ENCODE measurements around the gene C12orf50.
"Not testable (repeated sequence)": the region's sequence is repeated elsewhere in the genome, so short reads cannot be mapped to it uniquely, and the experiment has no call there.

The C12orf50 gene

GRCh38 chr12:88035907-88036289 is 6.7 kb upstream of the C12orf50 start:
- Histone ChIP-seq H3K27me3 (ENCODE audit: low read depth, low read length) (no peaks in the 10 kb centered on the region), H3K27ac (ENCODE audit: low read length) (peak overlapping the region; percentile 65), H3K4me1 (ENCODE audit: control insufficient read depth in 1 of 2, insufficient read depth in 2 of 2, low read length in 2 of 2) (peaks cover 18 to 20% of the 10 kb centered on the region in 2 donors), H3K36me3 (ENCODE audit: control insufficient read depth in 1 of 2, insufficient read depth in 2 of 2, low read length in 2 of 2) (no peaks in the 10 kb centered on the region), H3K4me3 (ENCODE audit: low read depth in 1 of 2, low read length in 2 of 2) (peak overlapping the region; percentile 83 to 96), H3K9me3 (ENCODE audit: control insufficient read depth in 1 of 2, low read length in 2 of 2) (no peaks in the 10 kb centered on the region)

DNA sequence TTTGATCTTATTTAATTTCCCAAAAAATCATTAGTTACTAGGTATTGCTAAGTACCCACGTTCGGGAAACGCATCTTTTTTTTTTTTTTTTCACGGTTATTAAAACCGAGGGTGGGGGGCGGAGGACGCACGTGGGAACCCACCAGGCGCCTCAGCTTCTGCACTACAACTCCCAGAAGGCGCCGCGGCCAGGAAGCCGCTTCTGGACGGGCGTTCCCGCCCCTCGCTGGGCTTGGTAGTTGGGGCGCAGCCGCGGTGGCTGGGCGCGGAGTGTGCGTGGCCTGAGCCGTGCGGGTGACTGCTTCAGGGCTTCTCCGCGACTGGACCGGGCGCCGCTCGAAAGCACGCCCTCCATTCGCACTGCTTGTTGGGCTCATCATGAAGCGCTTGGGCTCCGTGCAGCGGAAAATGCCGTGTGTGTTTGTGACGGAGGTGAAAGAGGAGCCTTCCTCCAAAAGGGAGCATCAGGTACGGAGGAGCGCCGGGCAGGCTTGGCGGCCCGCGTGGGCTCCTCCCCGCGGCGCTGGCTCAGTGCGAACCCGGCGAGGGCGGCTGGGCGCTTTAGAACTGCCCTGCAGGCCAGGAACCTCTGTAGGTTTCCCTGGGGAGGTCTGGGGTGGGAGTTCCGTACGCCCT is 6.2 kb upstream of the C12orf50 start:
- peak overlapping the region; percentile 83 to 96 for H3K4me3 ChIP-seq (ENCODE audit: low read depth in 1 of 2, low read length in 2 of 2)
- H3K27ac ChIP-seq (ENCODE audit: low read length): peak overlapping the region; percentile 65
- no peaks in the 10 kb centered on the region for H3K36me3 ChIP-seq (ENCODE audit: control insufficient read depth in 1 of 2, insufficient read depth in 2 of 2, low read length in 2 of 2)
- H3K4me1 ChIP-seq (ENCODE audit: control insufficient read depth in 1 of 2, insufficient read depth in 2 of 2, low read length in 2 of 2): peaks cover 18 to 19% of the 10 kb centered on the region in 2 donors
- no peaks in the 10 kb centered on the region for H3K27me3 ChIP-seq (ENCODE audit: low read depth, low read length)
- H3K9me3 ChIP-seq (ENCODE audit: control insufficient read depth in 1 of 2, low read length in 2 of 2): no peaks in the 10 kb centered on the region

GRCh38 chr12:88031161-88031560 is 2.0 kb upstream of the C12orf50 start:
- not testable (repeated sequence) for H3K27me3 ChIP-seq (ENCODE audit: low read depth, low read length); H3K4me1 ChIP-seq (ENCODE audit: control insufficient read depth in 1 of 2, insufficient read depth in 2 of 2, low read length in 2 of 2); H3K27ac ChIP-seq (ENCODE audit: low read length); H3K36me3 ChIP-seq (ENCODE audit: control insufficient read depth in 1 of 2, insufficient read depth in 2 of 2, low read length in 2 of 2); H3K9me3 ChIP-seq (ENCODE audit: control insufficient read depth in 1 of 2, low read length in 2 of 2); H3K4me3 ChIP-seq (ENCODE audit: low read depth in 1 of 2, low read length in 2 of 2)

DNA sequence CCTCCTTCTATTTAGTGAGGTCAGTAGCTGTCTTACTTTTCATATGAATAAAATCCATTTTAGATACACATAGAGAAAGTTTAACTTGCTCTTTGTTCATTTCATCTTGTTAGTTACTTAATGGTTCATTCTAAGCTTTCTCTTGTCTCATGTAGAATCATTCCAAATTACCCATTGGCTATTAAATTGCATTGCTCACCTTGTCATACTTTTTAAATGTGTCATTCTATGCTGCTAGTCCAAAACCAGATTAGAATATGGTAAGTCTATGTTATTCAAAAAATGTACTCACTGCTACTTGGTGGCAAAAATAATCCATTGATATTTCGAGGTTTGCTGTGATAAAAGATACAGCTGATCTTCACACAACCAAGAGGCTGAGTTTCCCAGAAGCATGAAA is 3.0 kb downstream of the C12orf50 start:
- H3K4me3 ChIP-seq (ENCODE audit: low read depth in 1 of 2, low read length in 2 of 2): no peak overlapping the region
- no peaks in the 10 kb centered on the region for H3K4me1 ChIP-seq (ENCODE audit: control insufficient read depth in 1 of 2, insufficient read depth in 2 of 2, low read length in 2 of 2)
- no peak overlapping the region for H3K27ac ChIP-seq (ENCODE audit: low read length)
- no peaks in the 10 kb centered on the region for H3K36me3 ChIP-seq (ENCODE audit: control insufficient read depth in 1 of 2, insufficient read depth in 2 of 2, low read length in 2 of 2)
- H3K27me3 ChIP-seq (ENCODE audit: low read depth, low read length): no peaks in the 10 kb centered on the region
- H3K9me3 ChIP-seq (ENCODE audit: control insufficient read depth in 1 of 2, low read length in 2 of 2): no peaks in the 10 kb centered on the region

GRCh38 chr12:88017964-88018363 is 11.2 kb downstream of the C12orf50 start:
- H3K27me3 ChIP-seq (ENCODE audit: low read depth, low read length): no peaks in the 10 kb centered on the region
- peaks cover 0 to 4% of the 10 kb centered on the region in 2 donors for H3K9me3 ChIP-seq (ENCODE audit: control insufficient read depth in 1 of 2, low read length in 2 of 2)
- no peaks in the 10 kb centered on the region for H3K4me1 ChIP-seq (ENCODE audit: control insufficient read depth in 1 of 2, insufficient read depth in 2 of 2, low read length in 2 of 2)
- H3K4me3 ChIP-seq (ENCODE audit: low read depth in 1 of 2, low read length in 2 of 2): no peak overlapping the region
- H3K27ac ChIP-seq (ENCODE audit: low read length): no peak overlapping the region
- no peaks in the 10 kb centered on the region for H3K36me3 ChIP-seq (ENCODE audit: control insufficient read depth in 1 of 2, insufficient read depth in 2 of 2, low read length in 2 of 2)

GRCh38 chr12:88015825-88016224 is 13.4 kb downstream of the C12orf50 start:
- Histone ChIP-seq H3K4me3 (ENCODE audit: low read depth in 1 of 2, low read length in 2 of 2) (no peak overlapping the region), H3K27me3 (ENCODE audit: low read depth, low read length) (no peaks in the 10 kb centered on the region), H3K27ac (ENCODE audit: low read length) (no peak overlapping the region), H3K4me1 (ENCODE audit: control insufficient read depth in 1 of 2, insufficient read depth in 2 of 2, low read length in 2 of 2) (no peaks in the 10 kb centered on the region), H3K36me3 (ENCODE audit: control insufficient read depth in 1 of 2, insufficient read depth in 2 of 2, low read length in 2 of 2) (no peaks in the 10 kb centered on the region), H3K9me3 (ENCODE audit: control insufficient read depth in 1 of 2, low read length in 2 of 2) (peaks cover 0 to 4% of the 10 kb centered on the region in 2 donors)

- Histone ChIP-seq H3K4me1 (ENCODE audit: control insufficient read depth in 1 of 2, insufficient read depth in 2 of 2, low read length in 2 of 2) (no peaks in the 10 kb centered on the region), H3K36me3 (ENCODE audit: control insufficient read depth in 1 of 2, insufficient read depth in 2 of 2, low read length in 2 of 2) (no peaks in the 10 kb centered on the region), H3K9me3 (ENCODE audit: control insufficient read depth in 1 of 2, low read length in 2 of 2) (no peaks in the 10 kb centered on the region), H3K27ac (ENCODE audit: low read length) (no peak overlapping the region), H3K4me3 (ENCODE audit: low read depth in 1 of 2, low read length in 2 of 2) (no peak overlapping the region), H3K27me3 (ENCODE audit: low read depth, low read length) (no peaks in the 10 kb centered on the region)
These were observed 17.4 kb downstream of the C12orf50 start for GRCh38 chr12:88011755-88012154.

DNA sequence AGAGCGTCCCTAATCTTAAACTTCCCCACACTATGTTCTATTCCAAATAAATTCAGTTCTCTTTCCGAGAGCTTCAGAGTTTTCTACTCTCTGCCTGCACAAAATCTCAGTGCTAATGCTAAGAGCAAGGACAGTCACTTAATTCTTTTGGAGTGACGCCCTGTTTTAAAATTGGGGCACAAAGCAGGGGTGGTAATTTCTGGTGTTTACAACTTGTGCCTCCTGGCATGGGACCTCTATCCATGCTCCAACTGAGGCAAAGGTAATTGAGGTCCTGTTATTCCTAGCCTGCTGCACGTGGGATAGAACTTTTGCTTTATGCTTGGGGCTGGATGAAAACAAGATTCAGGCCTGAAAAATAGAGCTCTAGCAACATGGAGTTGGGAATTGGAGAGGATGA is 22.9 kb downstream of the C12orf50 start:
- no peaks in the 10 kb centered on the region for H3K36me3 ChIP-seq (ENCODE audit: control insufficient read depth in 1 of 2, insufficient read depth in 2 of 2, low read length in 2 of 2)
- H3K4me1 ChIP-seq (ENCODE audit: control insufficient read depth in 1 of 2, insufficient read depth in 2 of 2, low read length in 2 of 2): no peaks in the 10 kb centered on the region
- peaks cover 0 to 4% of the 10 kb centered on the region in 2 donors for H3K9me3 ChIP-seq (ENCODE audit: control insufficient read depth in 1 of 2, low read length in 2 of 2)
- H3K27me3 ChIP-seq (ENCODE audit: low read depth, low read length): no peaks in the 10 kb centered on the region
- H3K27ac ChIP-seq (ENCODE audit: low read length): no peak overlapping the region
- H3K4me3 ChIP-seq (ENCODE audit: low read depth in 1 of 2, low read length in 2 of 2): no peak overlapping the region

DNA sequence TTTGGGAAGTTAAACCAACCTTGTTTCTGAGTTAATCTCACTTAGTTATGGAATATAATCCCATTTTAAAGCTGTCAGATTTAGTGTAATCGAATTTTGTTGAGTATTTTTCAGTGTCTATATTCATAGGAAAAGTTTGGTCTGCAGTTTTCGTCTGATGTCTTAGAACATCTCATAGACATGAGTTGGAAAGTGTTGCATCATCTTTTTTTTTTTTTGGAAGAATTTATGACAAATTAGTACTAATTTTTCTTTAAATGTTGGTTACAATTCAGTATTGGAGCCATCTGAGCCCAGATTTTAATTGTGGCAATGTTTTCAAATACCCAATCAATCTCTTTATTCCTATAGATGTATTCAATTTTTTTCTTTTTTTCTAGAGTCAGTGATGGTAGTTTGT is 27.9 kb downstream of the C12orf50 start:
- no peaks in the 10 kb centered on the region for H3K4me1 ChIP-seq (ENCODE audit: control insufficient read depth in 1 of 2, insufficient read depth in 2 of 2, low read length in 2 of 2)
- no peak overlapping the region for H3K27ac ChIP-seq (ENCODE audit: low read length)
- peaks cover 0 to 4% of the 10 kb centered on the region in 2 donors for H3K9me3 ChIP-seq (ENCODE audit: control insufficient read depth in 1 of 2, low read length in 2 of 2)
- no peaks in the 10 kb centered on the region for H3K36me3 ChIP-seq (ENCODE audit: control insufficient read depth in 1 of 2, insufficient read depth in 2 of 2, low read length in 2 of 2)
- H3K27me3 ChIP-seq (ENCODE audit: low read depth, low read length): no peaks in the 10 kb centered on the region
- no peak overlapping the region for H3K4me3 ChIP-seq (ENCODE audit: low read depth in 1 of 2, low read length in 2 of 2)

DNA sequence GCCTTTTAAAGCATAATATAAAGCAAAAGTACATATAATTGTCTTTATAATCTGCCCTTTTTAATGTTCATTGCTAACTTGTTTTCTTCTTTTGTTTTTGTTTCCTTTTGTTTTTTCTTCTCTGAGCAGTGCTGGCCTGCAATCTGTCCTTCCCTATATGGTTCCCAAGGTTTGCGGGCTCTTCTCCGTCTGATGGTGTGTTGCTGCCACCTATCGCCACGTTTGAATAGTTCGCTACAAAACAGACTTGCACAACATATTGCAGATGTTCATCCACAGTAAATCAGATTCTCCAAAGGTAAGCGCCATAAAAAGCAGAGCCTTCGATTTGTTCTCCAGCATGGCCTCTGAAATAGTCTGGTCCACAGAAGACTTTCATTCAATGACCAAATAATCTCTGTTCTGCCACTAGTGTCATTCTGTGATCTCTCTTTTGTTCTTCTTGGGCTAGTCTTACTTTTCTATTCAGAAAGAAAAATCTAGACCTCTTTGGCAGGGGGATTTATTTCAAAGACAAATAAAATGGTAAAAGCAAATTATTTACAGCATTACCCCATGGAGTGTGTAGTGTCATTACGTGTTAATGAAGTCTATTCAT is 33.5 kb downstream of the C12orf50 start:
- Histone ChIP-seq H3K4me1 (ENCODE audit: control insufficient read depth in 1 of 2, insufficient read depth in 2 of 2, low read length in 2 of 2) (no peaks in the 10 kb centered on the region), H3K4me3 (ENCODE audit: low read depth in 1 of 2, low read length in 2 of 2) (no peak overlapping the region), H3K27ac (ENCODE audit: low read length) (no peak overlapping the region), H3K9me3 (ENCODE audit: control insufficient read depth in 1 of 2, low read length in 2 of 2) (no peaks in the 10 kb centered on the region), H3K36me3 (ENCODE audit: control insufficient read depth in 1 of 2, insufficient read depth in 2 of 2, low read length in 2 of 2) (no peaks in the 10 kb centered on the region), H3K27me3 (ENCODE audit: low read depth, low read length) (no peaks in the 10 kb centered on the region)

GRCh38 chr12:87991483-87991882 is 37.7 kb downstream of the C12orf50 start:
- Histone ChIP-seq H3K27me3 (ENCODE audit: low read depth, low read length) (no peaks in the 10 kb centered on the region), H3K27ac (ENCODE audit: low read length) (no peak overlapping the region)

GRCh38 chr12:87988534-87988933 is 40.7 kb downstream of the C12orf50 start:
- H3K36me3 ChIP-seq (ENCODE audit: control insufficient read depth in 1 of 2, insufficient read depth in 2 of 2, low read length in 2 of 2): no peaks in the 10 kb centered on the region
- H3K4me1 ChIP-seq (ENCODE audit: control insufficient read depth in 1 of 2, insufficient read depth in 2 of 2, low read length in 2 of 2): no peaks in the 10 kb centered on the region
- no peak overlapping the region for H3K4me3 ChIP-seq (ENCODE audit: low read depth in 1 of 2, low read length in 2 of 2)
- H3K9me3 ChIP-seq (ENCODE audit: control insufficient read depth in 1 of 2, low read length in 2 of 2): no peaks in the 10 kb centered on the region
- H3K27me3 ChIP-seq (ENCODE audit: low read depth, low read length): no peaks in the 10 kb centered on the region
- H3K27ac ChIP-seq (ENCODE audit: low read length): no peak overlapping the region

More at GRCh38 chr12:87991483-87991882, 37.7 kb downstream of the C12orf50 start:
- Histone ChIP-seq H3K4me1 (ENCODE audit: control insufficient read depth in 1 of 2, insufficient read depth in 2 of 2, low read length in 2 of 2) (no peaks in the 10 kb centered on the region), H3K36me3 (ENCODE audit: control insufficient read depth in 1 of 2, insufficient read depth in 2 of 2, low read length in 2 of 2) (no peaks in the 10 kb centered on the region), H3K9me3 (ENCODE audit: control insufficient read depth in 1 of 2, low read length in 2 of 2) (no peaks in the 10 kb centered on the region), H3K4me3 (ENCODE audit: low read depth in 1 of 2, low read length in 2 of 2) (no peak overlapping the region)
